Stomach (tissue), 4 donors: ENCODE data around the gene TRIO.

Source experiments
- CTCF ChIP-seq, 7 experiments: fragments of 450-650 bp in 4 of 7; fragments of 200-600 bp in 3 of 7; sonication (generic) in 3 of 7; IDR thresholded peaks; one replicate each; pipeline ENCODE4 v1.5.1; 2016 to 2019; ENCODE audit warnings: antibody characterized with exemption in 7 of 7, control low read depth in 2 of 7, mild to moderate bottlenecking in 1 of 7
- EP300 ChIP-seq: sonication (generic); formaldehyde crosslinking; IDR thresholded peaks from one replicate; pipeline ENCODE4 v1.6.1; 2017; ENCODE audit warnings: antibody characterized with exemption
- POLR2AphosphoS5 ChIP-seq, 3 donors: sonication (generic); formaldehyde crosslinking; IDR thresholded peaks; one replicate each; pipeline ENCODE4 v1.6.1; 2016; ENCODE audit warnings: antibody characterized with exemption in 3 of 3

GRCh38 chr5:14471507-14471906, 328.4 kb downstream of the TRIO start:
- TF ChIP-seq EP300 (no peak), POLR2AphosphoS5 (IDR thresholded peaks at IDR 0.05) (no peak), CTCF (IDR thresholded peaks at IDR 0.05) (no peak)
